COR-L47 (cell line): ENCODE results near the gene AGAP1.
"Not testable (repeated sequence)": the region's sequence is repeated elsewhere in the genome, so short reads cannot be mapped to it uniquely, and the experiment has no call there.

Source experiments
- DNase-seq: peaks from one replicate; lab custom pipeline; 2025; lab: John Stamatoyannopoulos, UW

Gene AGAP1

GRCh38 chr2:235946590-235946989 lies 452.7 kb downstream of the AGAP1 start:
- no peak for DNase-seq

GRCh38 chr2:235947055-235947454 lies 453.2 kb downstream of the AGAP1 start:
- not testable (repeated sequence) for DNase-seq

GRCh38 chr2:235949567-235950472 lies 456.0 kb downstream of the AGAP1 start:
- no peak for DNase-seq

DNA sequence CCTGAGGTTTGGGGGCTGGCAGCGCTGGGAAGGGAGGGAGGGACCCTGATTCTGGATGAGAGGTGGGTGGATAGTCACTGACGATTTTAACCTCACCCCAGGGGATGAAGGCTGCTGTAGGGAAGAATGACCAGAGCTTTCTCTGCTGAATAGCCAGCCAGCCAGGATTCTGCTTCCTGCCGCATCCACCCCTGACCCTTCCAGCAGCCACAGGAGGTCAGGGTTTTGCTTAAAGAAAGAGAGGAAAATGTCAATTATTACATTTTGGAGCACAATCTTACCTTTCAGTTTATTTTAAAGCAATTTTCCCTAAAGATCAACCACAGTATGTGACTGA lies 456.6 kb downstream of the AGAP1 start:
- no peak for DNase-seq

DNA sequence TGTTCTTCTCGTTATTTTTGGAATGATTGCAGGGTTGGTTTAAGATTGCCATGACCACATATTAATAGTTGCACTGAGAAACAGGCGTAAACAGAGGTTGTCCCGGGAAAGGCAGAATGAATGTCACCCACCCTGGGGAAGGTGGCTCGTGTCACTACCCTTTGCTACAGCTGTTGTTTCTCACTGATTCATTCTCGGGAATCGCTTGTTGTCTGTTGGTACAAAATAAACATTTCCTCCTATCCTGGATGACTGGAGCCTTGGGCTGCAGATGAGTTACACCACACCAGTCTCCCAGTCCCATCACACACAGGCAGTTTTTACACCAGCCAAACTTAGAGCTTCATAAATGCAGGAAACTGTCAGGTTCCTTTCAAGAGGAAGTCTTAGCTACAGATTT lies 457.6 kb downstream of the AGAP1 start:
- DNase-seq, result no peak

DNA sequence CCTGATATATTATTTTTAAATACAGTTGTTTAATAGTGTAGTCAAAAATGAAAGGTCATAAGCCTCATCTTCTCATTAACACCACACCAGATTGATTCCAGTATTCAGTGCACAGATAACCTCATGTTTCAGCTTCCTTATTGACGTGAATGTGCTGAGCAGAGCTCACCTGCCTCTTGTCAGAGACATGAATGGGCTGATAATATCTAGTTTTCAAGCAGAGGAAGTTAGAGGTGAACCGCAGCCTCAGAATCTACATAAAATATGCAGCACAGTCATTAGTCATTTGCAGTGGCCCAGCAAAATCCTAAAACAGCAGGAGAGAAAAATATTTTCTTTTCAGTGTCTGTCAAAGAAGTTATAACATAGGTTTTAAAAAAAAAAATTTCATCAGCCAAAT lies 458.1 kb downstream of the AGAP1 start:
- no peak for DNase-seq

DNA sequence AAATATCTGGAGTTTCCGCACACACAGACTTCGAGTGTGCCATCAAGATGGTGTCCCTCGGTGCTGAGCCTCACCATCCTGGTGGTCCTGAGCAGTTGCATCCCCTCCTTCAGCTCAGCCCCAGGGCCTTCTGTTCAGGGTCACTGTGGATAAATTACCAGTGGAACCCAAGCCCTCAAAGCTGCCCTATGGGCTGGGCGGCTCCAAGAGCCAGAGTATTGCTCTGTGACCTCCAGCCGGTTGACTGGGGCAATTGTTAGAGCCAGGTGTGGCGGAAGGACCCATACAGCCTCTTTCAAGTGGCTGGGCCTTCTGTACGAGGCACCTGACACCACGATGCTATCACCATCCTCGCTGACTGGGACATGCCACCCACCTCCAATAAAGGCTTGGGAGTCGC lies 458.9 kb downstream of the AGAP1 start:
- DNase-seq, result no peak

DNA sequence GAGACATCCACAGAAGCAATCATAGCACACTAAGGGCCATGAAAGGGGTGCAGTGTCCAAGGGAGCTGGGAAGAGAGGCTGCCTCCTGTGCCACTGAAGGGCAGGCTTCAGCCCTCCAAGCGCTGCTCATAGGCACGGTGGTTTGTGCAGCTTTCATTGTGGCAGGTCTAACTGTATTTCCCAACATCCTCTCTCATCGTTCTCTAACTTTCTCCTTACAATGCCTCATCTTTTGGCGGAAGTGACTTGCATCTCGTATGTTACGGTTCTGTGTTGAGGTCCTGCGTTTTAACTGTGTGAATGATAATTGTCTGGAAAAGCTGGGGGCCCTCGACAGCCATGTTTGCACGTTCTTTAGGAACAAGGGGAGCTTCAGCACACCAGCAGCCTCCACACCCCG lies 460.4 kb downstream of the AGAP1 start:
- no peak for DNase-seq

DNA sequence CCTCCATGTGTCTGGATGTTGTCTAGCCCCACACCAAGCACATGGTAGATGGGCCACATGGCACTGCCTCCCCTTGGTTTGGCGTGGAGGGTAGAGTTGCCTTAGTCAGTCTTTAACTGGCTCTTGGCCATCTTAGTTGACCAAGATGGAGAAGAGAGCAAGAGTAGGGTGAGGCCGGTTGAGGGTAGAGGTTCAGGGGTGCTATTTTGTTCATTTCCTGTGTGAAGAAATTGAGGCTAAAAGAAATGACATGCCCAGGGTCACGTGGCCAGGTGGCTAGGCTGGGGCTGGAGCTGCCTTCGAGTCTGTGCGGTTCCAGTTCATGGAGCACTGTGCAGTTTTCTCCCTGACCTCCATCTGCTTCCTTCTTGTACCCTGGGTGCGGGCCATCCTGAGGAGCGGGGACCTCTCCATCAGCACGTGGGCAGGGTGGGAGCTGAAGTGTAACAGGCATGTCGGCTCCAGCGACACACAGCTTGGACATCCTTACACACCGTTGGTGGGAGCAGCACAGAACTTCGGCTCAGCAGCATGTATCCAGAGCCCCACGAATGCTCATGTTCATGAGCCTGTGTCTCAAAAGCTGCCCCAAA lies 461.1 kb downstream of the AGAP1 start:
- DNase-seq, result no peak

DNA sequence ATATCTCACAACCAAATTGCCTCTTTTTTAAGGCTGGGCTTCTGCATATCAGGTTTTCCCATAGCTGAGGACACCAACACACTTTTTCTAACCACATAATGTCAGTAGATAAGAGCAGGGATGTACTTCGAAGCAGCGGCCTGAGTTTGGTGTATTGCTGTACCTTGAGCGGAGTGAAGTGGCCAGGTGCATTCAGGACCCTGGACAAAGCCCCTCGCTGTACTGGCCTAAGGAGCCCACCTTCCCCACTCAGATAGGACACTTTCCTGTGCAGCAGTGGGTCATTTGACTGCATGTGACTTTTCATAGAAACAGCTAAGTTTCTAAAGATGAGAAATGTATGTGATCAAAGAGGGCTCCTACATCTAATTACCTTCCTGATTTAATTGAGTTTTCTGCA lies 461.8 kb downstream of the AGAP1 start:
- no peak for DNase-seq

- DNase-seq, result no peak
Observed at GRCh38 chr2:235956281-235956970, 462.6 kb downstream of the AGAP1 start.

DNA sequence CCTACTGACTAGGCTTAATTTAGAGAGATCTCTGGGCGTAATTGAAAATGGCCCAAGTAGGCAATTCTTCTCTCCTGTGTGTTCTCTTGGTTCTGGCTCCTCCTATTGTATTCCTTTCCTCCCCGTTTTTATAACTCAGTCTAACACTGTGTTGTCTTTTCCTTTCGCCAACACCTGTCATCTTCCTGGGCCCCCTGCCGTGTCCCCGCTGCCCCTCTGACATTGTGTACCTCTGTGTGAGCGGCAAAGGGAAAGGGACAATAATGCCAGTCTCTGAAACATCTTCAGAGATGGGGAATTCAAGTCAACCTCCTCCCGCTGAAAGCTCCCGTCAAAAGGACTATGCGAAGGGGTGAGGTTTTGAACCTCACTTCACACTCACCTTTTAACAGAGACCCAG lies 463.4 kb downstream of the AGAP1 start:
- DNase-seq, result no peak

DNA sequence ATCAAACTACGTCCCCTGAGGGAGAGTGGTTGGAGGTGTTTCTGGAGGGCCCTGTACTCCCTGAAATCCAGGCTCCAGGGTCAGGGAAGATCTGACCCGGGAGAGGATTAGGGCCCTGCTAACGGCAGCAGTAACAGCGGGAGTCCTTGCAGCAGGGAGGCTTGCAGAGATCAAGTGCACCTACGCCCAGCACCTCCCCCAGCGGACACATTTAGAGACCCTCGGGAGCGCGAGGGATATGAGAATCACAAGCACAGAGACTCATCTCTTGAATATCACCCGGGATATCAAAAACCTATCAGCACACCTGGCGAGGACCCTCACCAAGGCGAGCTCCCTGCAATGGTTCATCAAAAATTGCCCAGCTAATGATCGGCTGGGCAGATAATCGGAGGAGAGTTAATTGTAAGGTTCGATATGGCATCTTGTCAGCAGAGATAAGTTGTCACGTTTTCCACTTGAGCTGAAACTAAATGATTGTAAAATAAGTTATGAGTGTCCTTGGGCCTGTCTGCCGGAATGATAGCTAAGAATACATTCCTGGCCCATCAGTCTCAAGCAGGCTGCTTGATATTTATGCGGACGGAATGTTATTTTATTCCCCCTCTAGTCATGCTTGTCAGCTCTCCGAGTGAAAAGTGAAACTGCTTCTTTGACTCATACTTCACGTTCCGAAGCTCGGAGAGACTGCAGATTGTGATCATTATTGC lies 464.5 kb downstream of the AGAP1 start:
- no peak for DNase-seq

GRCh38 chr2:235958931-235959410 lies 465.1 kb downstream of the AGAP1 start:
- no peak for DNase-seq

GRCh38 chr2:235960011-235960715 lies 466.3 kb downstream of the AGAP1 start:
- DNase-seq, result no peak

- no peak for DNase-seq
Observed at GRCh38 chr2:235960716-235961640, 467.1 kb downstream of the AGAP1 start.

DNA sequence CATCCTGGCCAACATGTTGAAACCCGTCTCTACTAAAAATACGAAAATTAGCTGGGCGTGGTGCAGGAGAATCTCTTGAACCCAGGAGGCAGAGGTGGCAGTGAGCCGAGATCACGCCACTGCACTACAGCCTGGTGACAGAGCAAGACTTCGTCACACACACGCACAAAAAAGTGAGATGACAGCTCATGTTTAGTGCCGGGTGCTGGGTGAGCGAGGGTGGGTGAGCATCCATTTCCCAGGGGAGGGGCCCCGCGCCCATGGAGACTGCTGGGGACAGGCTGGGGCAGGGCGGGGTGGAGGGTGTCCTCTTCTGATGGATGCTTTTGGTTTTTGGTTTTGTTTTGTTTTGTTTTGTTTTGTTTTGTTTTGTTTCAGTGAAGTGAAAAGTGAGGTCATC lies 467.9 kb downstream of the AGAP1 start:
- no peak for DNase-seq

DNA sequence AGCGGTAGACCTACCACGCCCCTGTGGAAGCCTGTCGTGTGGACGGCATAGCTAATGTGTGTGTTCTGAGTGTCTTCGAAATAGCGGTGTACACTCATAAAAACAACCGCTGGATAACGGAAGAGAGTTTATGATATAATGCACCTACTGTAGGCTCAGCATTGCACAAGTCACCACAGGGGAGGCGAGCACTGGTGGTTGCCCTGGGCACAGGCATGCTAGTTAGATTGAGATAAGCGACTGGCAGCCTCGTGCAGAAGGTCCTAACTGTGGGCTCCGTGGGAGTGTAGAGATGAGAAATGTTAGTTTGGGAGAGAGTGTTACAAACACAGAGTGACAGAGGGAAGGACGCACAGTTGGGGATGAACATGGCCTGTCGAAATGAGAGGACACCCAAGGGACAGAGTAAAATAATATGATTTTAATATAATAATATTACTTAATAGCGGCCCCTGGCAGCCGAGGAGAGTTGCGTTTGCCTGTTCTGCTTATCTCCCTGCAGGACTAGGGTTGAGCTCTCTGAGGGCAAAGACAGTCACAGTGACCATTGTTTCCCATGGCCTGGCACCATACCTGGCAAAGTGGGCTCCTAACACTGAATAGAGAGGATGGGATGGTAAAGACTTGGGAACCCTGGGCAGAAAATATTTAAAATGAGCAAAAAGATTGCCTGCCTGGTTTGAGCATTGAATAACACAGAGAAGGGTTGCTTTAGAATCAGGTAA lies 470.2 kb downstream of the AGAP1 start:
- DNase-seq, result no peak

DNA sequence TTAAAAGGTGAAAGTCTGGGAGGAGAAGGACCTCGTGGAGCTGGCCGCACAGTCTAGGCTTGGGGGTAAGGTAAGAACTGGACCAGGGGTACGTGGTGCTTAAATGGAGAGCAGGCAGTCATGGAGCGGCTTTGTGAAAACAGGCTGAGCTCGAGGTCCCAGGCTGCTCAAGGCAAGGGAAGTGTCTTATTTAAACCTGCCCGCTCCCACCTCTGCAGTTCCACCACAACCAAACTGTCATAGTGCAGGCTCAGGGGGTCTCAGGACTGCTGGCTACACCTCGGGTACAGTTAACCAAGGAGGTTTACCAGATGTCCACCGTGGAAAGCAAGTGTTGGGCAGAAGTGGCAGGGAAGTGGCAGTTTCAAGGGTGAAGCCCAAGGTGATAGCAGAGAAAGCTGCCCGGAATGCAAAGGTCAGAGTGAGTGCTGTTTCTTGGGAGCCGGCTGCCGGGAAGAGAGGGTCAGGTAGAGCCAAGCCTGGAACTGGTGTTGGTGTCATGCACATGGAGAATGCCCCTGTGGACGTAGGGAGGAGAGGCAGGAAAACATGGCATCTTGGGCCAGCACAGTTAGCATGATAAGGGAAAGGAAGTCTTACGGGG lies 471.0 kb downstream of the AGAP1 start:
- DNase-seq, result no peak

GRCh38 chr2:235966396-235966795 lies 472.6 kb downstream of the AGAP1 start:
- DNase-seq, result no peak
